K562 (cell line): ENCODE data around the gene ASB14. TPM values are rescaled to one million over a fixed set of nuclear protein-coding genes. Genes with fewer than 3 reads are reported as not detected.

ENCODE experiments used
- CHD7 ChIP-seq: fragments of 200-600 bp; sonication (generic); IDR thresholded peaks from one replicate; pipeline ENCODE4 v1.6.1; 2012; ENCODE audit warnings: mild to moderate bottlenecking, low read depth, low read length, inconsistent platforms
- polyA plus RNA-seq, 8 experiments: library from polyadenylated mRNA; depleted of rRNA in 4 of 8; stranded (reverse) in 5 of 8; unstranded in 3 of 8; fragments of >200 nt; fragmentation: Nextera tagmentation in 2 of 8; fragmentation: Illumina TruSeq in 1 of 8; extraction: Ambion mirVana in 2 of 8; extraction: Trizol in 1 of 8; gene quantifications; 2 replicates each; pipeline versions ENCODE4 v1.2.1 to v1.2.3, GENCODE V29; 2011 to 2014; ENCODE audit warnings: inconsistent platforms in 1 of 8, missing spikeins in 1 of 8
- total RNA-seq, 7 experiments: library from RNA; depleted of rRNA in 6 of 7; stranded (reverse); fragments of >200 nt in 6 of 7; fragmentation: Illumina TruSeq in 2 of 7; extraction: Trizol in 2 of 7; gene quantifications; 2 replicates each; pipeline versions ENCODE4 v1.2.1 to v1.2.3, GENCODE V29; 2011 to 2021; ENCODE audit warnings: low replicate concordance in 1 of 7

The ASB14 gene
- total and polyA plus RNA-seq, 9 of the 15 experiments (the other 6 are each of a cell fraction or from before 2014, with no cell fraction given) = 0.01 to 0.07 TPM; not detected in 7

DNA sequence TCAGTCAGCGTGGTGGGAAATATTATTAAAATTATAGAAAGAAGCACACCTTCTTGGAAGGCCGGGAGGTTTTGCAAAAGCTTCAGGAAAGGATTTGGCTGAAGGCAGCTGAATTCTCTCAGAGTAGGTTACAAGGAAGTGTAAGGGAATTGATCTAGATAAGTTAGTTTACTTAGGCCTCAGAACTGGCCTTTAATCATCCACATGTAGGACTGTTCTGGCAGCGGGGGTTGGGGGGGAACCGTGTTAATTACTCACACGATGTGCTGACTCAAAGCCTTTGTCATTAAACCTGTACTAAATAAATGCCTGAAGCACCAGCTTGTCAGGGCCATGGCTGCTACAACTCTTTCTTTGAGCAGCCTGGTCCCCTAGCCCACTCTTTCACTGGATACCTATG is 12.8 kb downstream of the ASB14 start (continued):
- TF ChIP-seq CHD7 = no peak
